ENCODE measurements around the gene RMDN2.

GRCh38 chr2:38026846-38027245 is 101.8 kb downstream of the RMDN2 start:
- TF ChIP-seq EZH2phosphoT487 (IDR thresholded peaks at IDR 0.05; ENCODE audit: insufficient read depth, low read depth) (no peak), EZH2 (IDR thresholded peaks at IDR 0.05; ENCODE audit: insufficient read depth, poor library complexity, severe bottlenecking) (no peak)
